NCI-H69 (cell line): ENCODE measurements around the gene NFX1.
"Not testable (repeated sequence)": the region's sequence is repeated elsewhere in the genome, so short reads cannot be mapped to it uniquely, and the experiment has no call there.

Experiments
- DNase-seq: peaks from one replicate; lab custom pipeline; 2025; lab: John Stamatoyannopoulos, UW

The NFX1 gene

GRCh38 chr9:33364127-33364526 is 73.8 kb downstream of the NFX1 start:
- no peak for DNase-seq

GRCh38 chr9:33364814-33365213 is 74.5 kb downstream of the NFX1 start:
- not testable (repeated sequence) for DNase-seq

- DNase-seq, result no peak
These were observed 76.7 kb downstream of the NFX1 start for GRCh38 chr9:33366979-33367480.

GRCh38 chr9:33372900-33373299 is 82.6 kb downstream of the NFX1 start:
- DNase-seq, result no peak

DNA sequence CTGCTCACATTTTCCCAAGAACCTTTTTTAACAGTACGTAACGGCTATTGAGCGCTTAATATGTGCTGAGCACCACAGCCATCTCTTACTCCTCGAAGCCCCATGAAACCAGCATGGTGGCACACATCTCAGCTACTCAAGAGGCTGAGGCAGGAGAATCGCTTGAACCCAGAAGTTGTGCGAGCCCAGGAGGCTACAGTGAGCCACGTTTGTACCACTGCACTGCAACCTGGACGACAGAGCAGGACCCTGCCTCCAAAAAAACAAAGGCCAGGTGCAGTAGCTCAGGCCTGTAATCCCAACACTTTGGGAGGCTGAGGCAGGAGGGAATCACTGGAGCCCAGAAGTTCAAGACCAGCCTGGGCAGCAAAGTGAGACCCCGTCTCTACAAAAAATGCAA is 83.9 kb downstream of the NFX1 start:
- DNase-seq, result no peak

DNA sequence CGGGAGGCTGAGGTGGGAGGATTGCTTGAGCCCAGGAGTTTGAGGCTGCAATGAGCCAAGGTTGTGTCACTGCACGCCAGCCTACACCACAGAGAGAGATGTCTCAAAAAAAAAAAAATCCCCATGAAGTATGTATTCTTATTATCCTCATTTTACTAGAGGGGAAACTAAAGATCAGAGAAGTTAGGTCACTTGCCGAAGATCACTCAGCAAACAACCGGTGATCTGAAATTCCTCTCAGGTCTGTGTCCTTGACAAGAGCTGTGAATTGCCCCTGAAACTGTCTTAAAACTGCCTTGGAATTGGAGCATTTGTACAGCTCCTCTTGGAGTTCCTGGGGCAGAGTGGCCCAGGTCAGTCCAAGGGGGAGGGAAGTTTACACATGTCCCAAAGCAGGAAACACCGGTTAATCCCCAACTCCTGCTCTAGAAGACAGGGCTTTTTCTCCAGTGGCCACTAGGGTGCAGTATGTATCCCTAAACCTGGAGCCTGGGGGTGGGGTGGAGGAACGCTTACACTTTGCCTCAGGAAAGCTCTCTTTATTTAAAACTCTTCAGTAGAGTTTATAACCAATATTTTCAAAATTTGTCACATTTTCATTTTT is 84.4 kb downstream of the NFX1 start:
- peak; percentile 78 for DNase-seq

DNA sequence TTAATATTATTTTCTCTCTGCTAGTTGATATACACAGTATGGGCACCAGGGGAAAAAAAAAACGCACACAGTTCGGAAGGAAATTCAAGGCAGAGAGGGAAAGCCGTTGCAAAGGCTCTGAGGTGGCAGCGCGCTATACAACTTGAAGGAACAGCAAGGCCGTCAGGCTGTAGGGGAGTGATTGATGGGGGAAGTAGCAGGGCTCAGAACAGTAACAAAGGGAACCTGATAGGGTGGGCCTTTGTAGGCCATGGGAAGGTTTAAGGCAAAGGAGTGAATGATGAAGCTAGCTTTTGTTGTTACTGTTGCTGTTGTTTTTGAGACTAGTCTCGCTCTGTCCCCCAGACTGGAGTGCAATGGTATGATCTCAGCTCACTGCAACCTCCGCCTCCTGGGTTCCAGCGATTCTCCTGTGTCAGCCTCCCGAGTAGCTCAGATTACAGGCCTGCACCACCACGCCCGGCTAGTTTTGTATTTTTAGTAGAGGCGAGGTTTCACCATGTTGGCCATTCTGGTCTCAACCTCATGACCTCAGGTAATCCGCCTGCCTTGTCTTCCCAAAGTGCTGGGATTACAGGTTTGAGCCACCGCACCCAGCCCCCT is 85.0 kb downstream of the NFX1 start:
- no peak for DNase-seq

DNA sequence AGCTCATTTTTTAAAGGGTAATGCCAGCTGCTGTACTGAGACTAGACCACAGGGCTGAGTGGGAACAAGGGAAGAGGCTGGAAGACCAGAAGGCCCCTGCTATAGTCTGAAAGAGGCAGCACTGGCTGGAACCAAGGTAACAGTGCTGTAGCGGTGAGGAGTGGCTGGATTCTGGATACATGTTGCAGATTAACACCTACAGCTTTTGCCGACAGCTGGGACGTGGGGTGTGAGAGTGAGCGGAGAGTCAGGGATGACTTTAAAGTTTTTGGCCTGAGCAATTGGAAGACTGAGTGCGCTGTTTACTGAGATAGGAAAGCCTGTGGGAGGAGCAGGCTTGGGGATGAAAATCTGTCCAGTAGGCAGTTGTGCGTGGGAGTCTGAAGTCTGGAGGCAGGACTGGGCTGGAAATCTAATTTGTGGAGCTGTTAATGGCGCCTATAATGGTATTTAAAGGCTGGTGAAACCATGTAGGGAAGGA is 85.6 kb downstream of the NFX1 start:
- no peak for DNase-seq

DNA sequence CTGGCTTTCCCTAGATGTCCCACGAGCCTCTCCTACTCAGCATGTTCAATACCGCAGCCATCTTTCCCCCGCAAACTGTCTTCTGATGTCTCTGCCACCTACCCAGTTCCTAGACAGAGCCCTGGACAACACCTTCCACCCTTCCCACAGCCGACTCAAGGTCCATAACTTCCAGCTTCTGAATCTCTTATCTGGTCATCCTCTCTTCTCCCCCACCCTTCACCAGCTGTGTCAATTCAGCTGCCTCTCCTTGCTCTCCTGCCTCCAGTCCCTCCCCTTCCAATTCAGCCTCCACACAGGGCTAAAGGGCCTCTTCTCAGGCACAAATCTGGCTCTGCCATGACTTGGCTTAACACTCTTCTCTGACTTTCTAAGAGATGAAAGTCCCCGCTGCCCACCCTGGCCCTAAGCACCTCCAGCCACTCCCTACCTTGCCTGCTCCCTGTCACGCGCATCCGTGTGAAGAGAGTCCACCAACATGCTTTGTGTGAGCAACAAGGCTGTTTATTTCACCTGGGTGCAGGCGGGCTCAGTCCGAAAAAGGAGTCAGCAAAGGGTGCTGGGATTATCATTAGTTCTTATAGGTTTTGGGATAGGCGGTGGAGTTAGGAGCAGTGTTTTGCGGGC is 86.9 kb downstream of the NFX1 start:
- DNase-seq, result no peak

GRCh38 chr9:33378121-33378795 is 87.9 kb downstream of the NFX1 start:
- no peak for DNase-seq

- DNase-seq, result no peak
These were observed 89.5 kb downstream of the NFX1 start for GRCh38 chr9:33379666-33380389.

DNA sequence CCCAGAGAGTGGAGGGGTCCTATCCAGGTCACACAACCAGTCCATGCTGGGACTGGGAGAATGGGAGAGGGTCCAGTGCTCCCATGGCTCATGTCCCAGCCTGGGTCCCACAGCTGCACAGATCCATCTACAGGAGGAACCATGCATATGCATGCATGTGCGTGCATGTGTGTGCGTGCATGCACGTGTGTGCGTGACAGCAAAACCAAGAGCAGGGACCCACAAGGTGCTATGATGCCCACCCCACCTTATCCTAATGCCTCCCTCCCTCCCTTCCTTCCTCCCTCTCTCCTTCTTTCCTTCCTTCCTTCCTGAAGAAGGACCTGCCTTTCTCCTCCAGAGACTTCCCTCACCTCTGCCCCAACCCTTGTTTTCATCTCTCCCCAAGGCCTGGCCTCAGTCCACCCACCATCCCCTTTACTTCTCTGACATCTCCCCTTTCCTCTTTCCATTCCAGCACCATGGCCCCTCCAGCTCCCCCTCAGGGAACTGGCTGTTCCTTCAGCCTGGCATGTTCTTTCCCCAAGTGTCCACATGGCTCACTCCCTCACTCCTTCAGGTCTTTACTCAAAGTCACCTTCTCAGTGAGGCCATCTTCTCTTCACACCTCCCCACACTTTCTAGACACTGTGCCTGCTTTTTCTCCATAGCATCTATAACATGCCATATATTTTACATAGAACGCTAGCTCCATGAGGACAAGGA is 90.2 kb downstream of the NFX1 start:
- no peak for DNase-seq

DNA sequence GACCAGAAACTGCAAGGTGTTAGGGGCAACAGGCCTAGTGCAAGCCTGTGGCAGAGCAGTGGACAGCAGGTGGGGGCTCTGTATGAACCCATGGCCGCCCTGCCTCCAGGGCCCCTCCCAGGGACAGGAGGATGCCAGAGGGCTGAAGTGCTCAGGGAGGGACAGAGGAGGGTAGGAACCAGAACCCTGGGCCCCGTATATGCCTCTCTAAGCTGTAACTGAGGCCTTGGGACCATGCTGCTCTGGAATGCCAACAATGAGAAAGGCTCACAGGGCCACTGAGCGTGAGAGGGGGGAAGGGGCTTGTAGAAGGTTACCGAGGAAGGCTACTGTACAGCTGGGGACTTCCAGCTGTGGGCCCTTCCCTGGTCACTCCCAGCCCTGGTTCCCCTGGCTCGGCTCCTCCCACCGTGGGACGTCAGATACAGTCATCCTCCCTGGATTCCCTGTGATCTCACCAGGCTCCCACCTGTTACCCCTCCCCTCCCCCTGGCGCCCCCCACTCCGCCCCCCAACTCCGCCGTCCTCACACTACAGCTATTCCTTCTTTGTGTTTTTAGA is 91.0 kb downstream of the NFX1 start:
- no peak for DNase-seq

- not testable (repeated sequence) for DNase-seq
These were observed 92.1 kb downstream of the NFX1 start for GRCh38 chr9:33382397-33382796.

DNA sequence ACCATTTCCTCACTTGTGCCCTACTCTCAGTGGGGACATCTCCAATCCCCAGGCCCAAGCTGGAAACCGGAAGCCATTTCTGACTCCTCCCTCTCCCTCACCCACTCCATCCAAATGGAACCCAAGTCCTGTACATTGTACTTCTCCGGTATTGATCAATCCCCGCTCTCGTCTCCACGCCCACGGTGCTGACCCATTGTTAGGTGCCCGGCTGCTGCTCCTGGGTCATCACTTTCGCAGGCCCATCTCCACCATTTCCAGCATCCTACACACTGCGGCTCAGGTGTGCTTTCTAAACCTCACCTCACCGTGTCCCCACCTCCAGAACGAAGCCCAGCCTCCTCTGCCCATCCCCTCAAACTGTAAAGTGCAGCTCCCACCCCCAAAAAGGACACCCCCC is 93.1 kb downstream of the NFX1 start:
- DNase-seq, result not testable (repeated sequence)

DNA sequence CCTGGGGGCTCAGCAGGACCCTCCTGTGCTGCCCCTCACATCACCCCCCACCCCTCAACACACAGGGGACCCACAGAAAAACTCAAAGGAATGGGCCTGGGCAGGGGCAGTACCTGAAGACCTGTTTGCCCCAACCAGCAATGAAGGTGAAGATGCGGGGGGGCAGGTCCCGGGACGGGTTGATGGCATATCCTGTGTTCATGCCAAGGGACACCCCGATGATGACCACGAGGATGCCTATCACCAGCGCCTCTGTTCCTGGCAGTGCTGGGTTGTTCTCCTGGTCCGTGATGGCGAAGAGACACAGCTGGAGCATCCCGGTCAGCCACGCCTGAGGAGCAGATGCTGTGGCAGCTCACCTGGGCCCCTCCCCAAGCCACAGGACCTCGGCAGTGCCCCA is 95.2 kb downstream of the NFX1 start:
- not testable (repeated sequence) for DNase-seq

- DNase-seq, result not testable (repeated sequence)
These were observed 95.8 kb downstream of the NFX1 start for GRCh38 chr9:33385979-33386640.

DNA sequence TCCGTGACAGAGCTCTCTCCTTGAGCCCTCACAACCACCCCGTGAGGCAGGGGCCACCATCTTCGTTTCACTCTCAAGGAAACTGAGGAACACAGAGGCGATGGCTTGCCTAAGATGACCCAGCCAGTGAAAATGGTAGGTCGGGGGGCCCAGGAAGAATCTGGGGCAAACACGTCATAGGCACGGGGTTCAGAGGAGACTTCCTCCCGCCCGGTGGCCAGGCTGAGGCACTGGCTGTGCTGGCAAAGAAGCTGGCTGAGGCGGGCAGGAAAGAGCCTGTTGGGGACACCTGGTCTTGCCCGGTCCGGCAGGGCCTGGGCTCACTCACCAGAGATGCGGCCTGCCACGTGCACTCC is 96.3 kb downstream of the NFX1 start:
- not testable (repeated sequence) for DNase-seq

GRCh38 chr9:33386998-33387397 is 96.7 kb downstream of the NFX1 start:
- not testable (repeated sequence) for DNase-seq
